HG02938 (cell line): ENCODE data around the gene KRTAP4-8.
"Not testable (repeated sequence)": the region's sequence is repeated elsewhere in the genome, so short reads cannot be mapped to it uniquely, and the experiment has no call there.

Experiments
- ATAC-seq: cut with Tn5 transposase; IDR thresholded peaks from one replicate; pipeline ENCODE4 v1.9.1; 2021; ENCODE audit warnings: mild to moderate bottlenecking, moderate library complexity; ENCODE audit not compliant: unreplicated experiment

The KRTAP4-8 gene

DNA sequence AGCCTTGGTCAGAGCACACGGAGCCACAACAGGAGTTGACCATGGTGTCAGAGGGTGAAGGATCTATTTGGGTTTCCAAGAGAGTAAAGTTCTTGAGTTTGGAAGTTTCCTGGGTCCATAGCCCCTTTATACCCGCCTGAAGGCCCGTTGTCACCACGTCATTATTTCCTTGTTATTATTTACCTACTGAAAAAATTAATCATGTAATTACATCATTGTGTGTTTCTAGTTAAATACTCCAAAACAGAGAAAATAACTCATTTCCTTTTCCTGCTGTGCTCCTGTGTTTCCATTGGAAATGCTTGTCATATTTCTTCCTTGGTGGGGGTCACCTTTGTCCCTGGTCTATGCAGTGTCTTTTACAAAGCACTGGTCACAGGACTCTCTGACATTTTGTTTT is at the start of gene KRTAP4-8:
Gene KRTAP4-8 (minus strand): TSS at position 101 of the 400 bp plus-strand sequence. CDS start 58 bp downstream, at position 43.
- no peak for ATAC-seq

DNA sequence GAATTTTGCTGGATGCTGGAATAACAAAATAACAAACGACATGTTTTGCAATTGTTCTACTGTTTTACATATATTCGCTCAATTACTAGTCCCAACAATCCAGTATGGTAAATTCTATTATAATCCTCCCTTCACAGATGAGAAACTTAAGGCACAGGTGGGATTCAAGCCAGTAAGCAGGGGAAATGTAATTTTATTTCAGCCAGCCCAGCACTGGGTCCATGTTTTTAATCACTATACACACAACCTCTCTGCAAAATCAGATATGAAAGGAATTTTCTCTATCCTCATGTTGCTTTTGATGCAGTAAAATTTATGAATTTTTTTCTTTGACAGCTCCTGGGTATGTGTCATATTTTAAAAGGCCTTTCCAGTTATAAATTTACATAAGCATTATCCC is 47.3 kb upstream of the KRTAP4-8 start:
- ATAC-seq, result no peak

DNA sequence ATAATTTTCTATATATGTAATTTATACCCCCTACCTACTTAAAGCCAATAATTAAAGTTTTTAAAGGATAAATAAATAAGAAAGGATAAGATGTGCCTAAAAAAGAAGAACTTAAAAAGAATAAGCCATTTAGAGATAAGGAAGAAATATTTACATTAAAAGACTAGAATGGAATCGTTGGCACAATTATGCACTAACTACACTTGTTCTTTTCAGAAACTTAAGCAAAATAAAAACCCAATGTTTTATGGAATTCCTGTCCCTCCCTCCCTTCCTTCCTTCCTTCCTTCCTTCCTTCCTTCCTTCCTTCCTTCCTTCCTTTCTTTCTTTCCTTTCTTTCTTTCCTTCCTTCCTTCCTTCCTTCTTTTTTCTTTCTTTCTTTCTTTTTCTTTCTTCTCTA is 46.9 kb upstream of the KRTAP4-8 start:
- no peak for ATAC-seq

GRCh38 chr17:41141361-41141760 is 43.4 kb upstream of the KRTAP4-8 start:
- ATAC-seq, result no peak

DNA sequence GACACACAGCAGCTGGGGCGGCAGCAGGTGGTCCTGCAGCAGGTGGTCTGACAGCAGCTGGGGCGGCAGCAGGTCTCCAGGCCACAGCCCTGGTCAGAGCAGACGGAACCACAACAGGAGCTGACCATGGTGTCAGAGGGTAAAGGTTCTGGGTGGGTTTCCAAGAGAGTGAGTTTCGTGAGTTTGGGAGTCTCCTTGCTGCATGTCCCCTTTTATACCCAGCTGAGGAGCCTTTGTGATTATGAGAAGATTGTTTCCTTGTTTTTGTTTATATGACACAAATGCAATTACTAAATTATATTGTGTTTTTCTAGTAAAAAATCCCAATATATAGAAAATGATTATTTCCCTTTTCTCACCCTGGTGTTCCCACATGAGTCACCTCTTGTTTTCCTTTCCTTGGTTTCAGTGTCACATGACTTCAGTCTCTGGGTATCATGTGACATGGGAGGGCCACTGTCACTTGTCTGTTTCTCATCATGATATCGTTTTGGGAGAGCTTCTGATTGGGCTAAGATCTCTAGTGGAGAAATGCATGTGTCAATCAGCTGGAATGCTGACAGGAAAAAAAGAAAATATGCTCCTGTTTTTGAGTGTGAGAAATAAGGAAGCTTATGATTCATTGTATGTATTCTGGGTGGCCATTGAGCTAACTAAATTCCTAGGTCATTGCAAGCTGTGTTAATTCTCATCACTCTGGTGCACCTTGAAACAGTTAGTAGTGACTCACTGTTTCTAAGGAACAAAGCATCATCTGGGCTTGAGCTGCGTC is 42.6 kb upstream of the KRTAP4-8 start, which contains the start of gene KRTAP4-6:
Gene KRTAP4-6 (minus strand): TSS at position 185 of the 772 bp plus-strand sequence. CDS start 57 bp downstream, at position 128.
- no peak for ATAC-seq

DNA sequence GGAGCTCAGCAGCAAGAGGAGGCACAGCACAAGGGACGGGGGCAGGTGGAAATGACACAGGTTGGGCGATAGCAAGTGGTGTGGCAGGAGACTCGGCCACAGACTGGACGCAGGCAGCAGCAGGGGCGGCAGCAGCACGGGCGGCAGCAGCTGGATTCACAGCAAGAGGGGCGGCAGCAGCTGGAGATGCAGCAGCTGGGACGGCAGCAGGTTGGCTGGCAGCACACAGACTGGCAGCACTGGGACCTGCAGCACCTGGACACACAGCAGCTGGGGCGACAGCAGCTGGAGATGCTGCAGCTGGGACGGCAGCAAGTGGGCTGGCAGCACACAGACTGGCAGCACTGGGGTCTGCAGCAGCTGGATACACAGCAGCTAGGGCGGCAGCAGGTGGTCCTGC is 41.9 kb upstream of the KRTAP4-8 start:
- not testable (repeated sequence) for ATAC-seq

DNA sequence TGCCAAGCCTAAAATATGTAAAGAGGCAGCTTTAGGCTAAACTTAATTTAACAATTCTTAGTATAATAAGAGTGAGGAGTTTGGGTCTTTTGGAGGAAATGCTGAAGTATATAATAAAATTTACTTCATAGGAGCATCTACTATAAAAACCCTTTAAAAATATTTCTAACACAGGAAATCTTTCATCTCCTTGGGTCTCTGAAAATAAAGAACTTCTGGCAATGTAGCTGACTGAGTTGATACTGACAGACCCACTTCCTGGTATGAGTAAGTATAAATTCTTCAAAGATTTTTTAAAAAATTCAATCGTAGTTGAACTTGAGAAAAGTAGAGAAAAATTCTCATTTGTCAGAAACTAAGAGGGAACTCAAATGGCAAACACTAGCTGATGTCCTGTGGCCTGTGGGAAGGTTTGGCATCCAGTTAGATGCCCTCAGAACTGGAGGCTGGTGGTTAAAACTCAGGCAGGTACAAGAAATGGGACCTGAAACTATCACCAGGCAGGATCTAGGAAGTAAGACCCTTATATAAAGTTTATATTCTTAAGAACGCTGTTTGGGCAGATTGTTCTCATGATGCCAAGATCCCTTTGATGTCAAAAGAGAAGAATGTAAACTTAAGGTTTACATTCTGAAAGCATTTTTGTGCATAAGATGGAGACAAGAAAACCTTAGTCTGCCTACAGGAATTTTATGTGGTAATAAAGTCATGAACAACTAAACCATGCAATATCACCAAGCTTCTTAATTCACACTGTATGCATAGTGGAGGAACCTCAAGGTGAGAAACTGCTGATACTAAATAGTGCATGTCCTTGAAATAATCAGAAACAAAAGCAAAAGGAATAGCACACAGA is 36.2 kb upstream of the KRTAP4-8 start:
- no peak for ATAC-seq

GRCh38 chr17:41131979-41132378 is 34.0 kb upstream of the KRTAP4-8 start:
- ATAC-seq, result no peak

- no peak for ATAC-seq
Measured at GRCh38 chr17:41127371-41127770, 29.4 kb upstream of the KRTAP4-8 start.

DNA sequence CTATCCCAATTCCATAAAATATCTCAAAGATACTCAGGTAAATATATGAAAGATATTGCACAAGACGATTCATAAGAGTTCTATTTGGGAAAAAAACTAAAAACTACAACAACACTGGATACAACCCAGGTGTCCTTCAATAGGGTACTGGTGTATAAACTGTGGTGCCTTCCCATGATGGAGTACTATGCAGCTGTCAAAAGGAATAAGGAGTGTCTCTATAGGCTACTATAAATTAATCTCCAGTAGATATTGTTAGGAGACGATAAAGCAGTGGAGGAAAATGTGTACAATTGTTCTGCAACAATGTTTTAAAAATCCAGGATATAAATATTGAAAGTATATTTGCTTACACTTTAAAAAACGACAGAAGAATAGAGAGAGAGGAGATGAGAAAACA is 28.5 kb upstream of the KRTAP4-8 start:
- ATAC-seq, result no peak

DNA sequence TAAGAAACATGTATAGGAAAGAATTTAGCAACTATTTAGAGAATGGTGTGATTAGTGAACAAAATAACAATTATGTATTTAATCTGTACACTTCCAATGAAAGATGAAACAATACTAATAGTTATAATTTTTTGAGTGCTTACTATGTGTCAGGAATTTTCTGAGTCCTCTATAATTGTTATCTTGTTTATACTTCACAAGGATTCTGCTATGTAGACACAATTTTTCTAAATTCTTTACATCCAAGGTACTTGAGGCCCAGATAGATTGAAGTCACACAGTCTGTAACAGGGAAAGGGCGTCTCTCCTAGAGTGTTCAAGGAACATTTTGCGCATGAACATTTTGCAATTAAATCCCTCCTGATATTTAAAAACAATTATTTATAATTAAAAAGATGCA is 27.1 kb upstream of the KRTAP4-8 start:
- no peak for ATAC-seq

- ATAC-seq, result not testable (repeated sequence)
Measured at GRCh38 chr17:41123991-41124371, 26.0 kb upstream of the KRTAP4-8 start, which contains the start of gene KRTAP4-12. KRTAP4-12 (minus strand) TSS chr17:41124182; CDS start chr17:41124122, 60 bp downstream.

DNA sequence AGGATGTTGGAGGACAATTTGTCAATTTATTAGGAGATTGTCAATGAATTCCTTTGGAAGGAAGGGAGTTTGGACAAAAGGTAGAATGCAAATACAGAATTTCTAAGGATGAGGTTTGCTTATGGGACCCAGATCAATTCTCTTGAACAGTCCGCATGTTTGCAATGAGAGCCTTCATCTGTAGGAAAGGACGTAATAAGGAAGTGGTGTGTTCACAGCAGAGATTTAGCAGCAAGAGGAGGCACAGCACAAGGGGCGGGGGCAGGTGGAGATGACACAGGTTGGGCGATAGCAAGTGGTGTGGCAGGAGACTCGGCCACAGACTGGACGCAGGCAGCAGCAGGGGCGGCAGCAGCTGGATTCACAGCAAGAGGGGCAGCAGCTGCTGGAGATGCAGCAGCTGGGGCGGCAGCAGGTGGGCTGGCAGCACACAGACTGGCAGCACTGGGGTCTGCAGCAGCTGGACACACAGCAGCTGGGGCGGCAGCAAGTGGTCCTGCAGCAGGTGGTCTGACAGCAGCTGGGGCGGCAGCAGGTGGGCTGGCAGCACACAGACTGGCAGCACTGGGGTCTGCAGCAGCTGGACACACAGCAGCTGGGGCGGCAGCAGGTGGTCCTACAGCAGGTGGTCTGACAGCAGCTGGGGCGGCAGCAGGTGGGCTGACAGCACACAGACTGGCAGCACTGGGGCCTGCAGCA is 25.5 kb upstream of the KRTAP4-8 start:
- ATAC-seq, result not testable (repeated sequence)

GRCh38 chr17:41121742-41122141 is 23.8 kb upstream of the KRTAP4-8 start:
- no peak for ATAC-seq

- ATAC-seq, result not testable (repeated sequence)
Measured at GRCh38 chr17:41119696-41120690, 22.1 kb upstream of the KRTAP4-8 start.

- no peak for ATAC-seq
Measured at GRCh38 chr17:41118721-41119120, 20.8 kb upstream of the KRTAP4-8 start.

GRCh38 chr17:41117846-41118386 is 20.0 kb upstream of the KRTAP4-8 start, which contains the start of gene KRTAP4-11:
KRTAP4-11 (minus strand) TSS chr17:41118373; CDS start chr17:41118315, 58 bp downstream.
- not testable (repeated sequence) for ATAC-seq

GRCh38 chr17:41116297-41116696 is 18.4 kb upstream of the KRTAP4-8 start:
- ATAC-seq, result no peak

DNA sequence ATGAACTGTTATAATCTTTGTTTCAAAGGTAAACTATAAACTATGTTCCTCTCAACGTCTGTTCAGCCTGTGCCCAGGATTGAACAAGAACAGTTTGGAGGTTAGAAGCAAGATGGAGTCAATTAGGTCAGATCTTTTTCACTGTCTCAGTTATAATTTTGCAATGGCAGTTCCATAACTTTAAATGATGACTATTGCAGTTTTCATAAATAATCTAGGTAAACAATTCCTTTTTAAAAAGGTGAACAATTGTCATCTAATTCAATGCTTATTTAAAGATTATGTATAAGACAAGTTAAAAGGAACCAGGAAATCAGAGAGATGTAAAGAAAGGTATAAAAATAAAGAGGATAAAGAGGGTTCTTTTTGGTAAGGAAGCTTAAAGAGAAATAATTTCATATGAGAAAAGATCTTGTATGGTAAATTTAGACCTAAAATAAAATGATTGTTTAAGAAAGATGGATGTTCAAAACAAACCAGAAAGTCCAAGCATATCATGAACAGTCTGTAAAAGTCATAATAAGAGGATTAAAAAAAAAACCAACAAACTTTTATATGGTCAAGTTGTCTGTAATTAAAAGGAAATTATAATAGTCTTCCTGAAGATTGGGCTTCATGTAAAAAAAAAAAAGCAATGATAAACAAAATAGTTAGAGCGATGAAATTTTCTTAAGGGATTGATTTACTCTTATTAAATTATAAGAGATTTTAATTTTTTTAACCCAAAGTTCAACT is 13.4 kb upstream of the KRTAP4-8 start:
- ATAC-seq, result no peak
